Posterior vena cava (tissue), 2 donors: ENCODE data around the gene ZNF14. TPM values are rescaled to one million over a fixed set of nuclear protein-coding genes. Genes with fewer than 3 reads are reported as not detected.

ENCODE experiments used
- DNase-seq: peaks from one replicate; pipeline ENCODE4 v3.0.0-alpha.2; 2020; ENCODE audit warnings: low spot score
- intact Hi-C, 2 donors: fragments of 100-400 bp; cut with DNase I; formaldehyde crosslinking; loops; one replicate each; pipeline versions ENCODE4 v1.14.1 to v1.14.2; 2022 to 2023
- total RNA-seq, 2 donors: library from RNA; stranded (reverse); fragmentation: NEBNext Ultra II Directional; extraction: Animal tissue kit (Norgen Biotek cat#: 25700); gene quantifications; one replicate each; pipeline ENCODE4 v1.2.1, GENCODE V29; 2021
- donor health status: DM: yes; HTN: yes; CAD: no.
- donor health status: DM: yes; HTN: yes; CAD: no.

The ZNF14 gene
- total RNA-seq, 2 donors from 2014 or later: 5.0 to 6.4 TPM

- intact Hi-C loops: no loop called here
- DNase-seq: peak; percentile 63
Observed at GRCh38 chr19:19661675-19662251, 71.1 kb downstream of the ZNF14 start.

- peak; percentile 53 for DNase-seq
- intact Hi-C loops: no loop called here
Observed at GRCh38 chr19:19661141-19661674, 71.7 kb downstream of the ZNF14 start.

Other genes with a start within 250 kb of the ZNF14 start
- gene TSSK6, start 217.6 kb downstream of the ZNF14 start, total RNA-seq: under 1 TPM; 0.46 to 1.00 TPM
- 100 to 1,000 TPM; 217 to 248 TPM for gene NDUFA13, start 216.9 kb downstream of the ZNF14 start, total RNA-seq
- gene YJEFN3, start 204.2 kb downstream of the ZNF14 start, total RNA-seq: 1 to 10 TPM; 2.9 to 3.7 TPM
- gene CILP2, start 194.8 kb downstream of the ZNF14 start, total RNA-seq: 1 to 10 TPM in 1 of 2 donors, under 1 TPM in 1; 0.67 to 2.3 TPM
- gene PBX4, start 114.4 kb downstream of the ZNF14 start, total RNA-seq: under 1 TPM; 0.29 to 0.93 TPM
- gene LPAR2, start 104.9 kb downstream of the ZNF14 start, total RNA-seq: 1 to 10 TPM; 2.0 to 5.5 TPM
- 10 to 100 TPM in 1 of 2 donors, 1 to 10 TPM in 1; 8.3 to 11.4 TPM for gene GMIP, start 89.5 kb downstream of the ZNF14 start, total RNA-seq
- 10 to 100 TPM; 33.1 to 33.3 TPM for gene ATP13A1, start 69.4 kb downstream of the ZNF14 start, total RNA-seq
- 1 to 10 TPM; 6.3 to 8.2 TPM for gene ZNF101, start 64.3 kb downstream of the ZNF14 start, total RNA-seq
- 10 to 100 TPM; 19.6 to 23.0 TPM for gene ZNF506, start 88.6 kb upstream of the ZNF14 start, total RNA-seq
- 1 to 10 TPM; 5.6 to 6.9 TPM for gene ZNF253, start 132.8 kb upstream of the ZNF14 start, total RNA-seq
- 1 to 10 TPM; 4.2 to 4.5 TPM for gene ZNF93, start 167.8 kb upstream of the ZNF14 start, total RNA-seq